Measurements from ENCODE around the gene C4orf36. TPM values are rescaled to one million over a fixed set of nuclear protein-coding genes. Genes with fewer than 3 reads are reported as not detected.

Gene C4orf36
- total and polyA plus RNA-seq, 2 donors (not counting 3 experiments of a cell fraction or from before 2014, with no cell fraction given): 0.66 TPM; not detected in 1

- H3K4me2 ChIP-seq (ENCODE audit: insufficient read depth, low read length): no peak overlapping the region
- CTCF ChIA-PET: interaction anchor here (0.9 to 1.3 kb wide), 2 partner anchors 10 to 79 kb away, joined by 4 to 5 read pairs; no protein-coding TSS in a partner anchor
- DNase-seq (ENCODE audit: low read depth, low spot score) (peak; percentile 43), FAIRE-seq (no peak)
- no peaks in the 10 kb centered on the region for H3K9me1 ChIP-seq (replicated peaks; ENCODE audit: control insufficient read depth, extremely low read depth, insufficient read depth, low read length)
- H3K9ac ChIP-seq (replicated peaks; ENCODE audit: extremely low read depth, insufficient read depth, low read length): no peak overlapping the region
- BruUV-seq (replicated peaks): no TSS peak
- H3K9me3 ChIP-seq (replicated peaks; ENCODE audit: control insufficient read depth, insufficient read depth, low read length): no peaks in the 10 kb centered on the region
- no peaks in the 10 kb centered on the region for H4K20me1 ChIP-seq (replicated peaks; ENCODE audit: control insufficient read depth, extremely low read depth, insufficient read depth, low read length)
- H3K4me3 ChIP-seq (replicated peaks in 1 of 3; ENCODE audit: insufficient read depth in 1 of 3, low read depth in 1 of 3, low read length in 3 of 3): no peak overlapping the region
- intact Hi-C loops (cut with micrococcal nuclease): no loop called here
- H3K27me3 ChIP-seq (ENCODE audit: control insufficient read depth in 2 of 2, insufficient read depth in 2 of 2, low read length in 2 of 2): no peaks in the 10 kb centered on the region
- dilution Hi-C loops (cut with MboI; ENCODE audit: extremely low pct_ligation_motif_present, low sequenced_read_pairs): no loop called here
- no peaks in the 10 kb centered on the region for H3K79me2 ChIP-seq (ENCODE audit: control insufficient read depth, insufficient read depth, low read length)
- POLR2A ChIA-PET: no interaction called here
- no peaks in the 10 kb centered on the region for H3K36me3 ChIP-seq (ENCODE audit: control insufficient read depth in 2 of 2, extremely low read depth in 1 of 2, insufficient read depth in 2 of 2, low read length in 2 of 2)
- no peak for TF ChIP-seq GATA2 (IDR thresholded peaks at IDR 0.05; ENCODE audit: insufficient read depth, insufficient read length, low read depth, low read length)
- peak overlapping the region; percentile 13 for H2AFZ ChIP-seq (ENCODE audit: low read depth, low read length)
- H3K27ac ChIP-seq (ENCODE audit: insufficient read depth, low read depth, low read length): no peak overlapping the region
- peaks cover 29% of the 10 kb centered on the region for H3K4me1 ChIP-seq (ENCODE audit: control insufficient read depth, extremely low read depth, insufficient read depth, low read length)
Measured at GRCh38 chr4:86927843-86928395, 35.7 kb upstream of the C4orf36 start.

GRCh38 chr4:86926435-86927086, 34.3 kb upstream of the C4orf36 start:
- Histone ChIP-seq H3K4me3 (replicated peaks in 1 of 3; ENCODE audit: insufficient read depth in 1 of 3, low read depth in 1 of 3, low read length in 3 of 3) (no peak overlapping the region), H3K27ac (ENCODE audit: insufficient read depth, low read depth, low read length) (no peak overlapping the region), H3K79me2 (ENCODE audit: control insufficient read depth, insufficient read depth, low read length) (no peaks in the 10 kb centered on the region), H3K4me2 (ENCODE audit: insufficient read depth, low read length) (no peak overlapping the region), H2AFZ (ENCODE audit: low read depth, low read length) (no peak overlapping the region), H3K9ac (replicated peaks; ENCODE audit: extremely low read depth, insufficient read depth, low read length) (no peak overlapping the region), H3K36me3 (ENCODE audit: control insufficient read depth in 2 of 2, extremely low read depth in 1 of 2, insufficient read depth in 2 of 2, low read length in 2 of 2) (no peaks in the 10 kb centered on the region), H3K9me3 (replicated peaks; ENCODE audit: control insufficient read depth, insufficient read depth, low read length) (no peaks in the 10 kb centered on the region), H3K9me1 (replicated peaks; ENCODE audit: control insufficient read depth, extremely low read depth, insufficient read depth, low read length) (no peaks in the 10 kb centered on the region), H3K4me1 (ENCODE audit: control insufficient read depth, extremely low read depth, insufficient read depth, low read length) (peaks cover 29% of the 10 kb centered on the region), H4K20me1 (replicated peaks; ENCODE audit: control insufficient read depth, extremely low read depth, insufficient read depth, low read length) (no peaks in the 10 kb centered on the region), H3K27me3 (ENCODE audit: control insufficient read depth in 2 of 2, insufficient read depth in 2 of 2, low read length in 2 of 2) (no peaks in the 10 kb centered on the region)
- FAIRE-seq: no peak
- POLR2A ChIA-PET: no interaction called here
- no peak for DNase-seq (ENCODE audit: low read depth, low spot score)
- intact Hi-C loops (cut with micrococcal nuclease) (no loop called here), dilution Hi-C loops (cut with MboI; ENCODE audit: extremely low pct_ligation_motif_present, low sequenced_read_pairs) (no loop called here)
- no peak for TF ChIP-seq MYC (IDR thresholded peaks at IDR 0.05; ENCODE audit: low read depth, low read length)
- TF ChIP-seq GATA2 (IDR thresholded peaks at IDR 0.05; ENCODE audit: insufficient read depth, insufficient read length, low read depth, low read length): no peak
- no peak for TF ChIP-seq MAX (IDR thresholded peaks at IDR 0.05; ENCODE audit: insufficient read depth, insufficient read length)
- TF ChIP-seq CTCF (IDR thresholded peaks at IDR 0.05; ENCODE audit: extremely low read depth in 1 of 2, insufficient read depth in 1 of 2, low read depth in 1 of 2, low read length in 2 of 2): no peak
- TF ChIP-seq JUN (IDR thresholded peaks at IDR 0.05; ENCODE audit: borderline replicate concordance, insufficient read depth, insufficient read length, low read depth): no peak
- TF ChIP-seq EZH2 (IDR thresholded peaks at IDR 0.05; ENCODE audit: borderline replicate concordance, low read depth, low read length, severe bottlenecking): no peak
- no peak for TF ChIP-seq POLR2AphosphoS5 (IDR thresholded peaks at IDR 0.05; ENCODE audit: insufficient read depth, low read depth, low read length)
- no peak for TF ChIP-seq FOS (IDR thresholded peaks at IDR 0.05; ENCODE audit: borderline replicate concordance, insufficient read depth, low read length)
- no peak for TF ChIP-seq POLR2A (IDR thresholded peaks at IDR 0.05; ENCODE audit: low read depth, low read length)
- no TSS peak for BruUV-seq (replicated peaks)
- CTCF ChIA-PET: interaction anchor here (1.2 to 9.1 kb wide), 3 partner anchors 80 to 310 kb away, joined by 3 to 157 read pairs (median 5); no protein-coding TSS in a partner anchor
